Brain microvascular endothelial cell (primary cell): ENCODE measurements around the gene CABCOCO1.
"Not testable (repeated sequence)": the region's sequence is repeated elsewhere in the genome, so short reads cannot be mapped to it uniquely, and the experiment has no call there.

Source experiments
- DNase-seq: peaks from one replicate; pipeline ENCODE4 v3.0.0-alpha.2; 2020
- H3K27ac ChIP-seq: fragments of 250-450 bp; sonication (Bioruptor Pico); 2 replicates; pipeline ENCODE4 v1.5.1; 2020; ENCODE audit warnings: mild to moderate bottlenecking, moderate library complexity
- H3K27me3 ChIP-seq: fragments of 250-450 bp; sonication (Bioruptor Pico); replicated peaks from 2 replicates; pipeline ENCODE4 v1.5.1; 2020; ENCODE audit warnings: mild to moderate bottlenecking
- H3K36me3 ChIP-seq: fragments of 250-450 bp; sonication (Bioruptor Pico); replicated peaks from 2 replicates; pipeline ENCODE4 v1.5.1; 2020; ENCODE audit warnings: mild to moderate bottlenecking
- H3K4me3 ChIP-seq: 2 replicates; pipeline ENCODE4 v1.5.1; 2011; ENCODE audit warnings: low read depth, mild to moderate bottlenecking, control low read depth, low read length, moderate library complexity
- in situ Hi-C: cut with HindIII; loops from 2 replicates; pipeline ENCODE4 v1.10.0; 2017; ENCODE audit warnings: low sequenced_read_pairs, low pct_ligation_motif_present
- TF ChIP-seq, protein P1 (sequence below): IDR thresholded peaks from 2 replicates; pipeline ENCODE4 v1.5.1; 2011; ENCODE audit warnings: low read depth, mild to moderate bottlenecking, moderate library complexity, low read length, control low read depth, inconsistent platforms; ENCODE audit errors: missing control alignments

The CABCOCO1 gene

DNA sequence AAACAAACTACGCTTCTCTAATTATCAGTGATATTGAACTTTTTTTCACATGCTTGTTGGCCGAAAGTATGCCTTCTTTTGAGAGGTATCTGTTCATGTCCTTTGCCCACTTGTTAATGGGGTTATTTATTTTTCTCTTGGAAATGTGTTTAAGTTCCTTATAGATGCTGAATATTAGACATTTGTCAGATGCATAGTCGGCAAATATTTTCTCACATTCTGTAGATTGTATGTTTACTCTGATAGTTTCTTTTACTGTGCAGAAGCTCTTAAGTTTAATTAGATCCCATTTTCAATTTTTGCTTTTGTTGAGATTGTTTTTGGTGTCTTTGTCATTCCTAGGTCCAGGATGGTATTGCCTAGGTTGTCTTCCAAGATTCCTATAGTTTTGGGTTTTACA lies 73.2 kb downstream of the CABCOCO1 start:
- Histone ChIP-seq H3K36me3 (no peaks in the 10 kb centered on the region), H3K4me3 (no peak overlapping the region), H3K27ac (no peak overlapping the region), H3K27me3 (no peaks in the 10 kb centered on the region)
- TF ChIP-seq, protein P1, sequence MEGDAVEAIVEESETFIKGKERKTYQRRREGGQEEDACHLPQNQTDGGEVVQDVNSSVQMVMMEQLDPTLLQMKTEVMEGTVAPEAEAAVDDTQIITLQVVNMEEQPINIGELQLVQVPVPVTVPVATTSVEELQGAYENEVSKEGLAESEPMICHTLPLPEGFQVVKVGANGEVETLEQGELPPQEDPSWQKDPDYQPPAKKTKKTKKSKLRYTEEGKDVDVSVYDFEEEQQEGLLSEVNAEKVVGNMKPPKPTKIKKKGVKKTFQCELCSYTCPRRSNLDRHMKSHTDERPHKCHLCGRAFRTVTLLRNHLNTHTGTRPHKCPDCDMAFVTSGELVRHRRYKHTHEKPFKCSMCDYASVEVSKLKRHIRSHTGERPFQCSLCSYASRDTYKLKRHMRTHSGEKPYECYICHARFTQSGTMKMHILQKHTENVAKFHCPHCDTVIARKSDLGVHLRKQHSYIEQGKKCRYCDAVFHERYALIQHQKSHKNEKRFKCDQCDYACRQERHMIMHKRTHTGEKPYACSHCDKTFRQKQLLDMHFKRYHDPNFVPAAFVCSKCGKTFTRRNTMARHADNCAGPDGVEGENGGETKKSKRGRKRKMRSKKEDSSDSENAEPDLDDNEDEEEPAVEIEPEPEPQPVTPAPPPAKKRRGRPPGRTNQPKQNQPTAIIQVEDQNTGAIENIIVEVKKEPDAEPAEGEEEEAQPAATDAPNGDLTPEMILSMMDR = no peak
- no peak for DNase-seq
- in situ Hi-C loops = no loop called here

DNA sequence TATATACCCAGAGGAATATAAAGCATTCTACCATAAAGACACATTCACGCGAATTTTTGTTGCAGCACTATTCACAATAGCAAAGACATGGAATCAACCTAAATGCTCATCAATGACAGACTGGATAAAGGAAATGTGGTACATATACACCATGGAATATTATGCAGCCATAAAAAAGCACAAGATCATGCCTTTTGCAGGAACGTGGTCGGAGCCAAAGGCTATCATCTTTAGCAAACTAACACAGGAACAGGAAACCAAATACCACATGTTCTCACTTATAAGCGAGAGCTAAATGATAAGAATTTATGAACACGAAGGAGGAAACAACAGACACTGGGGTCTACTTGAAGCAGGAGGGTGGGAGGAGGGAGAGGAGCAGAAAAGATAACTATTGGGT lies 74.7 kb downstream of the CABCOCO1 start:
- DNase-seq, H3K36me3 ChIP-seq, H3K4me3 ChIP-seq, H3K27ac ChIP-seq, H3K27me3 ChIP-seq, in situ Hi-C loops: not testable (repeated sequence)

DNA sequence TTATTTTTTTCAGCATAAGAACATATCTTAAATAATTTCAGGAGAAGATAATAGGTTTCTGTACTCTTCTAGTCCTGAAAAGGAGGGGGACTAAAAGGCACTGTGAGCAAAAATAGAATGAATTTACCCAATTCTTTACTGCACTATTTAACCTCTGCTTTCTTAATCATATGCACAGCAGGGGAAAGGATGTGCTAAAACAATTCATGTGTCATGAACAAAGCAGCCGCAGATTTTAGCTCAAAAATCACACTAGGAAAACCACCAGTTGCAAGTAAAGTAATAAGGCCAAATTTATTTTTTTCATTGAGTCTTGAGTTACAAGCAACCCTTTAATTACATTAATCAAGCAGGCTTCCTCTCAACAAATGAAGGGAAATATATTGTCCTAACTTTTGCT lies 80.1 kb downstream of the CABCOCO1 start:
- no peak for DNase-seq
- TF ChIP-seq, protein P1 = no peak
- in situ Hi-C loops = no loop called here
- no peak overlapping the region for H3K4me3 ChIP-seq
- no peak overlapping the region for H3K27ac ChIP-seq
- H3K27me3 ChIP-seq = no peaks in the 10 kb centered on the region
- no peaks in the 10 kb centered on the region for H3K36me3 ChIP-seq

DNA sequence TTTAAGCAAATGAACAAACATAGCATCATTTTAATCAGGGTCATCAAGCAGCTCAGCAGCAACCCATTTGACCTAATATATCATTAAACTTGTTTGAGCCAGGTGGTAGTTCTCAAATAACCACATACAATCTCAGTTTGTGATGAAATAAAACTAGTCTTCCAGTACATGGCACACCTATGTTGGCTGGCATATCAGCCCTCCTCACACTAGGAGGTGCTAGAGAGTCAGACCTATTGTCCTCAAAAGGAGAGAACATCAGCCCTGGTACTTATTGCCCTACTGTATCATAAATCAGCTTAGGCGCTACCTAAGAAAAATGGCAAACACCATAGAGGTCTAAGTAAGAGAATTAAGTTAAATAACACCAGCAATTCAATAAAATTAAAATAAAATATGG lies 81.7 kb downstream of the CABCOCO1 start:
- Histone ChIP-seq H3K27ac (no peak overlapping the region), H3K36me3 (no peaks in the 10 kb centered on the region), H3K4me3 (no peak overlapping the region), H3K27me3 (no peaks in the 10 kb centered on the region)
- TF ChIP-seq, protein P1 = peak; percentile 47
- no peak for DNase-seq
- in situ Hi-C loops = no loop called here

DNA sequence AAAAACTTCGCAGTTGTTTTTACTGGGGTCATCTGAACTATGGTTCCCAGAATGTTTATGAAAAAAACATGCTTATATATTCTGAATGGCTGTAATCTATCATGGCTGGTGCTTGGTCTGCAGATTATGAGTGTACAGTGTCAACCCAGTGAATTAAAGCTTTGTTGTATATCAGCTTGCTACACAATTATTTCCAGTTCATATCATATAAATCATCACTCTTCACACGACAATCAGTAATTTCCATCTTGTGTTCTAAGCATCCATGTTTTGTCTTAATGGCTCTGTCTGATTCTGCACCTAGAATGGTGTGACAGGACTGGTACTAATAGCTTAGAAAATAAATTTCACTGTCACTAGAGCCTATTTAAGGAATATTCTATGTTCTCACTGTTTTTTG lies 83.6 kb downstream of the CABCOCO1 start:
- no peak for DNase-seq
- in situ Hi-C loops = no loop called here
- H3K27me3 ChIP-seq = no peaks in the 10 kb centered on the region
- H3K4me3 ChIP-seq = no peak overlapping the region
- H3K36me3 ChIP-seq = no peaks in the 10 kb centered on the region
- no peak overlapping the region for H3K27ac ChIP-seq
- TF ChIP-seq, protein P1 = no peak

DNA sequence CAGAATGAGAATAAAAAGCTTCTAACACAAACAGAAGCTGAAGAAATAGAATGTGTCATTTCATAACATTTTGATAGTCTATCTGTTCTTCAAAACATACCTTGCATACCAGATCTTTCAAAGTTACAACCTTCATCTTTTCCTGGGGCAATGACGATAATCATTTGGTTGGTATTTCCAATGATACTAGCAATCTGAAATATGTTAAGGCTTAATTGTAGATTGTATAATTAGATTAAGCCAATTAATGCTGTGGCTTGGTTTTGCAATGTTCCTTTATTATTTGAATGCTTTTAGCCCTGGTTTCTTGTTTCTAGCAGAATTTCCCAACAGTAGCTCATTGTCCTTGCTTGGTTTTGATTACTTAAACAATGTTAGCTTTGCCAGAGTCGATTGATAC lies 84.6 kb downstream of the CABCOCO1 start:
- no peak for DNase-seq
- H3K4me3 ChIP-seq = no peak overlapping the region
- TF ChIP-seq, protein P1 = no peak
- in situ Hi-C loops = no loop called here
- H3K27ac ChIP-seq = no peak overlapping the region
- H3K27me3 ChIP-seq = no peaks in the 10 kb centered on the region
- no peaks in the 10 kb centered on the region for H3K36me3 ChIP-seq
